Measurements from ENCODE around the gene CPNE7.

Gene CPNE7

DNA sequence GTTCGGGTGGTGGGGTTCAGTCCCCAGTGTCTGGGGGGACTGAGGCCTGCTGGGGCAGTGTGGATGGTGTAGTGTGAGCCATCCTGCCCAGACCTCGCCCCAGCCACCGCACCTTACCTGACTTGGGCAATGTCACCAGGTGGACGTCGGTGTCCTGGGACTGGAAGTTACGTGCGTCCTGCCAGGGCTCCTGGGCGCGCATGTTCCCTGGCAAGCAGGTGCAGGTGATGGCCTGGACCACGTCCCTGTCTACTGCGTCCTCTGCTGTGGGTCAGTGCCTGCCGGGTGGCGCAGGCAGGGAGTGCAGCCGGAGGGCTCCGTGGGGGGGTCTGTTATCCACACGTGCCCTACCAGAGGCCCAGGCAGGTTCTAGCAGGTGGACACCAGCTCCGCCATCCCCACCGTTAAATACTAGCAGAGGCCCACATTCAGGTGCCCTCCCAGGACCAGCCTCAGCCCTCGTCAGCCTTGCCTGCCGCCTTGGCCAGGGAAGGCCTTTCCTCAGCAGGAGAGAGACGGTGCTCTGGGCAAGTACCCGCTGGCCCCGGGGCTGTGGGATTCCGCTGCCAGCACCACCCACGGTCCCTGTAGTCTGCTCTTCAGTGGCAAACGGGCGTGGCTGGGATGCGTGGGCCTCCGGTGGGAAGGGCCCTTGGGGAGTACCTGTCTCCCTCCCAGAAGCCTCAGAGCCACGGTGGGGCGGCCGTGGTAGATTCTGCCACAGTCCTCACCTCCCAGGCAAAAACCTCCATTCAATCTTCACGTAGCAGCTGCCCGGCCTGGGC lies 29.8 kb downstream of the CPNE7 start:
- DNase-seq (ENCODE audit: low spot score): no peak

DNA sequence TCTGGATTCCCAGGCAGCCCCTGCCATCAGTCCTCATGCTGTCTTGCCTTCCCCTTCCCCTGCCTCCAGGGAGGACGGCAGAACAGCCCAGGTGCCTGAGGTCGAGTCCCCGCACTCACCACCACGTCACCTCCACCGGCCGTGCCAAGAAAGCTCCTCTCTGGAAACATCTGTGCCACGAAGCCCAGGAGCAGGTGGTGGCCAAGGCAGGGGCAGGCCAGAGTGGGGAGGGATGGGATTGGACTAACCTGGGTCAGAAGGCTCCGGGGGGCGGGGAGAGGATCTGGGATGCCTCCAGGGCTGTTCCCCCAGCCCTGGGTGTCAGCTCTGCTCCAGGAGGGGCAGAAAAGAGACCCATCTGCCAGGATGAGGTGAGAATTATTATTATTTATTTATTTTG lies 30.4 kb downstream of the CPNE7 start:
- DNase-seq (ENCODE audit: low spot score): no peak

DNA sequence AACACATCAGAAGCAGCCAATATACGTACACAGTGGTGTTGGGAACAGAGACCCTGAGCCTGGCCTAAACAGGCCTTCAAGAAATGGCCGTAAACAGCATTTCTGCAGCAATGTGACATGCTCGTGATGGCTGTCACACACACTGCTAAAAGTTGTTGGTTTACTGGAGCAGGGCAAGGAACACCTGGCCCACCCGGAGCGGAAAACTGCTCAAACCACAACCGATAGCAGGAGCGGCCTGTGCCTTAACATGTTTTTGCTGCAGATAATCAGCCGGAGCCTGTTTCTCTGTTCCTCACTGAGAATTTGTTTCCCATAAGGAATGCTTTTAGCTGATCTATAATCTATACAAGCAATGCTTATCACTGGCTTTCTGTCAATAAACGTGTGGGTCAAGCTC lies 31.9 kb downstream of the CPNE7 start:
- no peak for DNase-seq (ENCODE audit: low spot score)

DNA sequence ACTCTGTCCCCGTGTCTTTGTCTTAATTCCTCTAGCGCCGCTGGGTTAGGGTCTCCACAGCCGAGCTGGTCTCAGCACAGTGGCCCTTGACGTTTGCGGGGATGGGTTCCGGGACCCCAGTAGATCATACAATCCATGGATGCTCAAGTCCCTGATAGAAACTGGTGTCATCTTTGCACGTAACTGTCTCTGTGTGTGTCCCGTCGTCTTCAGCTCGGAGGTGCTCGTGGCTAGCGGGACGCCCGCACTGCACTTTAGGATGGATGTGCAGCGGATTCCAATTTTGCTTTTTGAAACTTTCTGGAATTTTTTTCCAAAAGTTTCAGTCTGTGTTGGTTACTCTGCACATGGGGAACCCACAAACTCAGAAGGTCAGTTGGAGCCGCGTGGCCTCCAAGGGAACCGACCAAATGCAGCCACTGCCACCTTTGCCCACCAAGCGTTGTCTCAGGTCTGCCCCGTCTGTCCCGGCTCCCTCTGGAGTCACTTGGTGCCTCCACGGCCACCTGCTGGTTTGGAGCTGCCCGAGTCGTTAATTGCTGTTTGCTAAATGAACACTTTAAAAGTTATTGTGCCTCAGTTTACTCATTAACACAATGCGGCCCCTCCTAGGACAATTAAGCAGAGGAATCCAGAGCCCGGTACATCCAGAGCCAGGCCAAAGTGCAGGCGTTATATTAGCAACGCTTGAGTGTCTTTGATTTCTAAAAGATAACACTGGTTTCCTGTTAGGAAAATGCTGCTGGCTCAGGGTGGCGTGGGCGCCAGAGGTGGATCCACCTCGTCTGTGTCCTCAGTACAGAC lies 32.6 kb downstream of the CPNE7 start:
- no peak for DNase-seq (ENCODE audit: low spot score)

DNA sequence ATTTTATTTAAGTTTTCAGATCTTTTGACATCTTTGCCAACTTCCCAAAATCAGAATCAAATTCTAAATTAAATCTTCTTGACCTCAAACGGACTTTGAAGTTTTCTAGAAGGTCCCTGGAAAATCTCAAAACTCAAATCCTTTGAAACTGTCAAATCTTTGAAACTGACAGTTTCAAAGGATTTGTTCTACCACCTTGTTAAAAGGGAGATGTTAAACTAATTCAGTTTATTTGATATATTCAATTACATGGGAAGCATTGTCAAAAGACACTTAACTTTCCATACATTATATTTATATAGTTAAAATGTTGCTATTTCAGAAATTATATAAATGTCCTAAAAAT lies 34.5 kb downstream of the CPNE7 start:
- no peak for DNase-seq (ENCODE audit: low spot score)

DNA sequence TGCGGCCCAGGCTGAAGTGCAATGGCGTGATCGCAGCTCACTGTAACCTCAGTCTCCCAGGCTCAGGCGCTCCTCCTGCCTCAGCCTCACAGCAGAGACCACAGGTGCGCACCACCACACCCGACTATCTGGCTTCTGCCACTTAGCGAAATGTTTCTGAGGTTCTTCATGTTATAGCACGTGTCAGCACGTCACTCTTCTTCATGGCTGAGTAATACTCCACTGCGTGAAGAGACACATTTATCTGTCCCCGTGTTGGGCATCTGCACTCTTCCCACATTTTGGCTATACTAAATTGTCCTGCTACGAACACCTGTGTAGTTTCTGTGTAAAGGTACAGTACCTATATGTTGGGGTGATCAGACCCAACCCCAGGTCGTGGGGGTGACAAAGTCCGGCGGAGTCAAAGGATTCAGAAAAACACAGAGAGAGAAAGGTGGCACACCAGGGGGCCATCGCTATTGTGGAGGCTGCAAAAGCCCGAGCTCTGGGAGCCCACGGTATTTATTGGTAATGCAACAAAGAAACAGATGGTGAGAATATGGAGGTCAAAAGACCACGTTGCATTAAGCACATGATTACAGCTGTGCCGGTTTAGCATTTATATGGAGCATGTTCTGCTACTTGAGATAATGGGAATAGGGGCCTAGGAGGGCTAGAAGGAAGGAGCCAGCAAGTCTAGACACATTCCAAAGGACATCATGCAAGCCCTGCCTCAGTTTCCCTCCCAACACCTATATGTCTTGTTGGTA lies 37.0 kb downstream of the CPNE7 start:
- no peak for DNase-seq (ENCODE audit: low spot score)

DNA sequence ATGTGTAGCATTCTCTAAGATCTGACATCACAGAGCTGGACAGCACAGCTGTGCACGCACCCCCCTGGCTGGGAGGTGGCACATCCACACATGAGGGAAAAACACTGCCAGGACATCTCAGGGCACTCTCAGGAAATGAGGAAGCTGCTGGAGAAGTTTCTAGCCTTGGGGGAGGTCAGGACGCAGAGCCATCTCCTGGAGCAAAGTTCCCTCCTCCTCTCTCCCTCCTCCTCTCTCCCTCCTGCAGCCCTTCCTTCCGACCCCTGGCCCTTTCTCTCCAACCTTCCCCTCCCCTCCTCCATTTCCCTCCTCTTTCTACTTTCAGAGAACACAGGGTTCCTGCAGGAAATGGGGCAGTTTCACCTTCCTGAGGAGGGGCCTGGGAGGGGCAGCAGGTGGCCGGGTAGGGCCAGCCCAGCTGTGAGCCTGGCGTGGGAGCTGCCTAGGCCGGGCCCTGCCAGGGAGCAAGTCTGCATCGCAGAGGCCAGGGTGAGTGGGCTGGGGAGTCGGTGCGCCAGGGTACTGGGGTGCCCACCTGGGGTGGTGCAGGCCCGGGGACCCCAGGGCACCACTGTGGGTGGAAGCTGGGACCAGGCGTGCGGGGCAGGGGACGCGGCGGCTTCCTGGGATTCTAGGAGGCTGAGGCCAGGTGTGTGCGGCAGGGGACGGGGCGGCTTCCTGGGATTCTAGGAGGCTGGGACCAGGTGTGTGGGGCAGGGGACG lies 37.8 kb downstream of the CPNE7 start, which contains the start of gene DPEP1:
TSS of gene DPEP1 (plus strand) at position 412 of the 723 bp plus-strand sequence. CDS start 16,769 bp downstream, outside the sequence.
- DNase-seq (ENCODE audit: low spot score): no peak

DNA sequence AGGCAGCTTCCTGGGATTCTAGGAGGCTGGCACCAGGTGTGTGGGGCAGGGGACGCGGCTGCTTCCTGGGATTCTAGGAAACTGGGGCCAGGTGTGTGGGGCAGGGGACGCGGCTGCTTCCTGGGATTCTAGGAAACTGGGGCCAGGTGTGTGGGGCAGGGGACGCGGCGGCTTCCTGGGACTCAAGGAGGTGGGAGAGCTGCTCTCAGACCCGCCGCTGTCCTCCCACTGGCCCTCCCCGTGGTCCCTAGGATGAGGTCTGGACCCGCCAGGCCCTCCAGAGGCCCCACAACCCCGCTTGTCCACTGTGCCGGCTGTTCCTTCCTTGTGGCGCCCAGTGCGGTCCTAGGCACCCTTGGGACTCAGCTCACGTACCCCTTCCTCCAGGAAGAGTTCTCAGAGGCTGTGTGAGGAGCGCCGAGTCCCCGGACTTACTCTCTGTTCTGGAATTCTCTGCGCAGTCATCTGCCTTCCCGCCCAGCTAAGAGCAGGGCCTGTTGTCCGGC lies 38.4 kb downstream of the CPNE7 start:
- DNase-seq (ENCODE audit: low spot score): no peak

DNA sequence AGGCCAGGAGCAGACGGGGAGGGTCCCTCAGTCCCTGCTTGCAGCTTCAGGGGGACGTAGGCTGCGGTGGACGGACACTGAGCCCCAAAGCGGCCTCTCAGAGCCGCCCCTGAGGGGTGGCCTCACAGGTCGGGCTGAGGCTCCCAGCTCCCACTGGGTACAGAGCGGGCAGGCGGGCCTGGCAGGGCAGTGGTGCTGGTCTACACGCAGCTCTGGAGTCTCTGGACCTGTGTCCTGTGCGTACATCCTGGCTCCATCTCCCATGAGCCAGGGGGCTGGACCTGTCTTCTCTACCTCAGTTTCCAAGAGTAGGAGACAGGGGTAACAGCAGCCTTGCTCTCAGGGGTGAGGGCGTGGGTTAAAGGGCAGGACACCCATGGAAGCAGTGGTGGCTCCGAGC lies 39.6 kb downstream of the CPNE7 start:
- no peak for DNase-seq (ENCODE audit: low spot score)

DNA sequence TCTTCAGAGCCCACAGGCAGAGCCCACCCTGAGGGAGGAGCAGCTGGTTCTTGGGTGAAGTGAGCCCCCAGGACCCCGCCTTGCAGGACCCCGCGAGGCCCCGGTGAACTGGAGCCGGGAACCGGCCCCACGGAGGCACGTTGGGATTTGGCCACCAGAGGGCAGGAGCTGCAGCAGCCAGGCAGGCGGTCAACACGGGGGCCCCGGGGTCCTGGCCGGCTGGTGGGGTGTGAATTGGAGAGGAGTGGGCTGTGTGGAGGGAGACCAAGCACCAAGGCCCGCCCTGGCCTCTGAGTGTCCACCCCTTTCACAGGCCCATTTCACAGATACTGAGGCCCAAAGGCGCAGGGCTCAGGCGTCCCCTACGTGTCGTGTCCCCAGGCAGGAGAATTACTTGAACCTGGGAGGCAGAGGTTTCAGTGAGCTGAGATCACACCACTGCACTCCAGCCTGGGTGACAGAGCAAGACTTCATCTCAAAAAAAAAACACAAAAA lies 40.1 kb downstream of the CPNE7 start:
- no peak for DNase-seq (ENCODE audit: low spot score)

DNA sequence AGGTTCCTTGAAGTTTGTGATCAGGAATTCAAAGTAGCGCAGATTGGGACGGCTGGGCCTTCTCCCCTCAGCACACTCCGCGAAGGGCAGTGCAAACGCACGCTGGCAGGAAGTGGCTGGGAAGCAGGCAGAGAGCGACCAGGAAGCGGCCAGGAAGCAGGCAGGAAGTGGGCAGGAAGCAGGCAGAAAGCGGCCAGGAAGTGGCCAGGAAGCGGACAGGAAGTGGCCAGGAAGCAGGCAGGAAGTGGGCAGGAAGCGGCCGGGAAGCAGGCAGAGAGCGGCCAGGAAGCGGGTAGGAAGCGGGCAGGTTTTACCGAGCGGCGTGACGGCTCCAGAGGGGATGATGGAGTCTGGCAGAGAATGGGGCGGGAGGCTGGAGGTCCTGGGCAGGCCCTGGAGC lies 41.1 kb downstream of the CPNE7 start:
- no peak for DNase-seq (ENCODE audit: low spot score)

DNA sequence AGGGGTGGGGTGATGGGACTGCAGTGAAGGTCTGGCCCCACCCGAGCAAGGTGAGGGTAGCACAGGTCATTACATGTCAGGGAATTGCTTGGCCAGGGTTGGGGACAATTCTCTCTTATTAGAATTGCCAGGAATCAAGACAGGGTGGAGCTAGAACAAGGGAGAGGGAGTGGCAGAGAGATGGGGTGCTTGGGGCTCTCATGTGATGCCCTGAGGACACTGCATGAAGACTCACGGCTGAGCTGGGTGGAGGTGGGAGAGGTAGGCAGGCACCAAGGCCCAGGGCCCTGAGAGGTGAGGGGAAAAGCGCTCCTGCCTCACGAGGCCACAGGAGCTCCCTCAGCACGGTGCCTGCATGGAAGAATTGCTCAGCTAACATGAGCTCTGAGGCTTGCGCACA lies 41.5 kb downstream of the CPNE7 start:
- no peak for DNase-seq (ENCODE audit: low spot score)

DNA sequence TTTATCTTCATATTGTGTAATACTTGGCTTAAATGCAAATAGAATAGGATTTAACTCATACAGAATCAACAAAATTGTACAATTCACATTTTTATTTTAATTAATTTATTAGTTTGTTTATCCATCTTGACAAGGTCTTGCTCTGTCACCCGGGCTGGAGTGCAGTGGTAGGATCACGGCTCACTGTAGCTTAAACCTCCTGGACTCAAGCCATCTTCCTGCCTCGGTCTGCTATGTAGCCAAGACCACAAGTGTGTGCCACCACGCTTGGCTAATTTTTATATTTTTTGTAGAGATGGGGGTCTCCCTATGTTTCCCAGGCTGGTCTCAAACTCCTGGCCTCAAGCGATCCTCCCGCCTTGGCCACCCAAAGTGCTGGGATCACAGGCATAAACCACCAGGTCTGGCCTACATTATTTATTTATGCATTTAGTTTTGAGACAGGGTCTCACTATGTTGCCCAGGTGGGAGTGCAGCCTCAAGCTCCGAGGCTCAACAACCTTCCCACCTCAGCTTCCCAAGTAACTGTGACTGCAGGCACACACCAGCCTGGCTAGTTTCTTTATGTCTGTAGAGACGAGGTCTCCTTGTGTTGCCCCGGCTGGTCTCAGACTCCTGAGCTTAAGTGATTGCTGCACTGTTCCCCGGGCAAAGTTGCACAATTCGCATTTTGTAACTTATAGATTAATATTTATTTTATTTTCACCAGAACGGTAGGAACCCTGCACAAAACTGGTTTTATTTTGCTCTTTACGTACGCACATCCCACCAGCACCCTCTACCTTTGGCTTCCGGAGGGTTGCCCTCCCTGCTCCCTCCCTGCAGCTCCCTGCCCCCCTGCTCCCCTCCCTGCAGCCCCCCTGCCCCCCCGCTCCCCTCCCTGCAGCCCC lies 42.8 kb downstream of the CPNE7 start:
- DNase-seq (ENCODE audit: low spot score): no peak

DNA sequence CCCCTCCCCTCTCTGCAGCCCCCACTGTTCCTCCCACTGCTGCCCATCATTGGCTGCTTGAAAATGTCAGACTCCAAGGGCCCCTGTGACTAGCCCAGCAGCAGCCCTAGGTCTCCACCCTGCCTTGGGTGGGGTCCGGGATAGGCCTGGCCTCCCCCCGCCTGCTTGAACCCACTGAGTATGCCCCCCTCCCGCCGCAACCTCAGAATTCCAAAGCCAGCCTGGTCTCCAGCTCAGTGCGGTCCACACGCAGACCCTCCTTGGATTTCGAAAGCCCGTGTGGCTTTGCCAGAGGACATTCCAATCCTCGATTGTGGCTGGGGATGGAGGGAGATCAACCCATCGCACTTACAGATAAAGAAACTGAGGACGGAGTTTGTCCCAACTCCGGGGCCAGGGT lies 44.3 kb downstream of the CPNE7 start:
- DNase-seq (ENCODE audit: low spot score): no peak

DNA sequence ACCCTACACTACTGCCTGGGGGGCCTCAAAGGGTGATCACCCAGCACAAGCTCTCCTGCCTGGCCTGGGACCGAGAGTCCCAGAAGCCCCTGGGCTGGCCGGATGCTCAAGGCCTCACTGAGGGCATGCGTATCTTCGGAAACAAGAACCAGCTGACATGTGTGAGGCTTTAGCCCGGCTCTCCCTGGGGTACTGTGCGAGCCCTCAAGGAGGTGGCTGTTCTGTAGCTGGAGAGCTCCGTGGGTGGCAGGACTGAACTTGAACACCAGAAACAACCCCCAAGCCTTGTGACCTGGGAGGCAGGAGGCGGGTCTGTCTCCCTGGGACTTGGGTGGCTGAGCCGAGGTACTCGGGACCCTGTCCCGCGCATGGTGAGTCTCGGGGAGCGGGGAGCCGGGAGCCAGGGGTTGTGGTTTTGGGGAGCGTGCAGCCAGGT lies 44.9 kb downstream of the CPNE7 start:
- no peak for DNase-seq (ENCODE audit: low spot score)

DNA sequence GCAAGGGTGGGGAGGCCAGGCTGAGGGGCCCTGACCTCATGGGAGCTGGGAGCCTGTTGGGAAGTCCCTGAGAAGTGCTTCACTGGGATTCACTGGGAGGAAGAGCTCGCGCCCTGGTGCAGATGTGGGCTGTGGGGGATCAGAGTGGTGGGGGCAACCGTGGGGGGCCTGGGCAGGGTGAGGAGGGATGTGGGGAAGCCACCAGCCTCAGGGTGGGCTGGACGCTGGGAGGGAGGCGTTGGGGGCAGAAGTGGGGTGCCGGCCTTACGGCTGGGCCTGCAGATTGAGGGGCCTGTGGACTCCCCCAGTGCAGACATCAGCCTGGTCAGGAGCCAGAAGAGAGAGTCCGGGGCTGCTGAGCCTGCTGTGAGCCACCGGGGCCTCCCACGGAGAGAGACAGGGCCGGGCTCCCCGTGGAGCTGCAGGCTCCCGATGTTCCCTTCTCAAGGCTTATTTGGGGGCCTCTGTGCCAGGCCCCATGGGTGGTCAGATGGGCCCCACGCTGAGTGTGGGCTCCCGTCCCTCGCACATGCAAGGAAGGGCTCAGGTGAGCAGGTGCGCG lies 45.7 kb downstream of the CPNE7 start:
- no peak for DNase-seq (ENCODE audit: low spot score)

DNA sequence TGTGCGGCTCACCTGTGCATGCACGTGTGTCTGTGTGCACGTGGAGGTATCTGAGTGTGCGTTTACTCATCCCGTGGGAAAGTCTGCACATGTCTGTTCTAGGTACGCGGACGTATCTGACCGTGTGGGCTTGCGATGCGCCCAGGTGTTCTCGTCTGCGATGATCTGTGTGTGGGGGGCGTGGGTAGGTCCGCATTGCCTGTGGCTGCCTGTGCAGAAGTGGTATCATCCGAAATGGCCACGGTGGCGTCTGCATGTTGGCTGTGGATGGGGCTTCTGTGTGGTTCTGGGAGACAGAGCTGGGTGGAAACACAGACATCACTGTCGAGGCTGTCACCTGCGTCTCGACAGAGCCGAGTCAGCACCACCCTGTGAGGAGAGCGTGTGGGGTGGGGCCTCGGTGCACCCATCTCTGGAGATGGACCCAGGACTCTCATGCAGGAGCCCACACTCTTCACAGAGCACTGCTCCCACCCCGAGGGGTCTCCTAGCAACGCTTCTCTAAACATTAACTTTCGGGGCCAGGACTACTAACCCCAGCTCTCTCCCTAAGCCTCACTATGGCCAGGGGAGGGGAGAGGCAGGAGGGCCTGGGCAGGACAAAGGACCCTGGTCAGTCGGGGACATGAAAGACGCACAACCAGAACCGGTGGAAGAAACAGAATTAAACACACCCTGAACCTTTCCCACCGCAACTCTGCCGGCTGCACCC lies 46.3 kb downstream of the CPNE7 start:
- DNase-seq (ENCODE audit: low spot score): no peak

DNA sequence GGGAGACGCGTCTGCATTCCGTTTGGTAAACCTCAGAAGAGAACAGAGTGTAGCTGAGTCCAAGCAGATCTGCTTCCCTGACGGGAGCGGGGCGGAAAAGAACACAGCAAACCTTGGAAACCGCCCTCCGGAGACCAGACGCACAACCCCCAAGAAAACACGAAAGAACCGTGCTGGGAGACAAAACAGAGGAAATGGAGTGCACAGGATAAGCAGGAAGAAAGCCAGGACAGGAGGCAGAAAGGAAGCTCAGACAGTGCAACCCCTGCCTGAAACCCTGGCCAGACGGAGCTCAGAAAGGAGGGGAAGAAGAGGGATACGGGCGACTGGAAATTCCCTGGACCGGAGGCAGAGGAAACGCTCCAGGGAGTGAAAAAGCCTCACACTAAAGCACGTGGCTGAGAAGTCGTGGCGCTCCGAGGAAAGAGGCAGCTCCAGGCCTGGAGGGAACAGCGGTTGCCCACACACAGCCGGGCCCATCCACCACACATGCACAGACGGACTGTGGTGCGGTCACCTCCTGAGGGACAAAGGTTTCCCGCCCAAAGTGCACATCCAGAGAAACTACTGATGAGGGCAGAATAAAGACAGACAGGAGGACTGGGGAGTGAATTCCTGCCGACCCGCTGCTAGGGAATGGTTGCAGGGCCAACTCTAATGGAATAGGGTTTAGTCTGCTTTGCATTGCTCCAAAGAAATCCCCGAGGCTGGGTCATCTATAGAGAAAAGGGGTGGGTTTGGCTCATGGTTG lies 48.1 kb downstream of the CPNE7 start:
- no peak for DNase-seq (ENCODE audit: low spot score)

Data from germinal center (tissue), 1 donor.